Mucosa of stomach (tissue), 1 donor: ENCODE data around the gene S1PR5.
"Not testable (repeated sequence)": the region's sequence is repeated elsewhere in the genome, so short reads cannot be mapped to it uniquely, and the experiment has no call there.

Source experiments
- H3K27me3 ChIP-seq: one replicate; pipeline ENCODE4 v1.7.0; 2013; ENCODE audit warnings: mild to moderate bottlenecking, low read length; ENCODE audit not compliant: control insufficient read depth, insufficient read depth
- H3K36me3 ChIP-seq: one replicate; pipeline ENCODE4 v1.7.0; 2013; ENCODE audit warnings: low read length; ENCODE audit not compliant: control insufficient read depth, insufficient read depth
- H3K4me1 ChIP-seq: one replicate; pipeline ENCODE4 v1.7.0; 2013; ENCODE audit warnings: mild to moderate bottlenecking, low read length; ENCODE audit not compliant: control insufficient read depth, insufficient read depth
- H3K4me3 ChIP-seq: one replicate; pipeline ENCODE4 v1.7.0; 2013; ENCODE audit warnings: low read length
- H3K9ac ChIP-seq: one replicate; pipeline ENCODE4 v1.7.0; 2013; ENCODE audit warnings: mild to moderate bottlenecking, low read length, moderate library complexity
- H3K9me3 ChIP-seq: one replicate; pipeline ENCODE4 v1.7.0; 2013; ENCODE audit warnings: mild to moderate bottlenecking, low read length, moderate library complexity; ENCODE audit not compliant: control insufficient read depth
- donor health status: Pancreatic carcinoma.

The S1PR5 gene

DNA sequence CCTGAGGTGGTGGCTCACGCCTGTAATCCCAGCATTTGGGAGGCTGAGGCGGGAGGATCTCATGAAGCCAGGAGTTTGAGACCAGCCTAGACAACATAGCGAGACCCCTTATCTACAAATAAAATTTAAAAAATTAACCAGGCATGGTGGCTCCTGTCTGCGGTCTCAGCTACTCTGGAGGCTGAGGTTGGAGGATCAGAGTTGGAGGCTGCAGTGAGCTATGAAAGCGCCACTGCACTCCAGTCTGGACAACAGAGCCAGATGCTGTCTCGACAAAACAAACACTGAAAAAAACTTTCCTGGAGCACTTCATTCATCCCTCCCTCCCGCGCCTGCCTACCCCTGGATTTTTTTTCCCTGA is 25.8 kb upstream of the S1PR5 start:
- no peak overlapping the region for H3K4me3 ChIP-seq
- no peaks in the 10 kb centered on the region for H3K9me3 ChIP-seq
- peak overlapping the region; percentile 91 for H3K9ac ChIP-seq
- H3K27me3 ChIP-seq = no peaks in the 10 kb centered on the region
- peaks cover 6% of the 10 kb centered on the region for H3K4me1 ChIP-seq
- no peaks in the 10 kb centered on the region for H3K36me3 ChIP-seq

DNA sequence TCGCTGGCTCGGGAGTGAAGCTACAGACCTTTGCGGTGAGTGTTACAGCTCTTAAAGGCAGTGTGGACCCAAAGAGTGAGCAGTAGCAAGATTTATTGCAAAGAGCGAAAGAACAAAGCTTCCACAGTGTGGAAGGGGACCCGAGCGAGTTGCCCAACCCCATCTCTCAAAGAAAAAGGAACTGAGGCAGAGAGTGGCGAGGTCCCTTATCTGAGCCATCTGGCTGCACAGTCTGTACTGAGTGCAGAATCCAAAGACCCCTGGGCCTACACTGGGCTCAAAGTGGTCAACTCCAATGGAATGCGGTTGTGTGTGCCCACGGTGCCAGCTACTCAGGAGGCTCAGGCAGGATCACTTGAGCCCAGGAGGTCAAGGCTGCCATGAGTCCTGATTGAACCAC is 21.8 kb upstream of the S1PR5 start:
- H3K36me3 ChIP-seq, H3K9me3 ChIP-seq, H3K9ac ChIP-seq, H3K4me1 ChIP-seq, H3K4me3 ChIP-seq, H3K27me3 ChIP-seq: not testable (repeated sequence)

DNA sequence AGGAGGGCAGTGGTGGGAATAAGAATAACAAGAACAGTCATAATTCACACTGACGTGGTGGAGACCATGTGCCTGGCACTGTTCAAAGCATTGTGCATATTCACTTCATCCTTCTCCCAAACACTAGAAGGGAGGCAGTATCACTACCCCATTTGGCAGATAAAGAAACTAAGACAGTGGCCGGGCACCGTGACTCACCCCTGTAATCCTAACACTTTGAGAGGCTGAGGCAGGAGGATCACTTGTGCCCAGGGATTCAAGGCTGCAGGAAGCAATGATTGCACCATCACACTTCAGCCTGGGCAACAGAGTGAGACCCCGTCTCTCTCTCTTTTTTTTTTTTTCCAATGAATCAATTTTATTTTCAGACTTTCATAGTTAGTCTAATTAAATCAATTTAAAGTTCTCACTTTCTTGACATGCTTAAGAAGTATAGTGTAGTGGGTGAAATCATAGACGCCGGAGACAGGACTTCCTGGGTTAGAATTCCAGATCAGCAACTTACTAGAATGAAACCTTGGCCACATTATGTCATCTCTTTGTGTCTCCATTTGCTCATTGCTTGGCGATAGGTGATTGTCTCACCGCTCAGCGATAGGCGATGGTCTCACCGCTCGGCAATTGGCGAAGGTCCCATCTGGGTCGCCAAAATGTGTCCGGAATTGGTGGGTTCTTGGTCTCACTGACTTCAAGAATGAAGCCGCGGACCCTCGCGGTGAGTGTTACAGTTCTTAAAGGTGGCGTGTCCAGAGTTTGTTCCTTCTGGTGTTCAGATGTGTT is 21.1 kb upstream of the S1PR5 start:
- no peak overlapping the region for H3K9ac ChIP-seq
- H3K27me3 ChIP-seq = no peaks in the 10 kb centered on the region
- H3K36me3 ChIP-seq = no peaks in the 10 kb centered on the region
- H3K9me3 ChIP-seq = no peaks in the 10 kb centered on the region
- H3K4me1 ChIP-seq = no peaks in the 10 kb centered on the region
- no peak overlapping the region for H3K4me3 ChIP-seq

DNA sequence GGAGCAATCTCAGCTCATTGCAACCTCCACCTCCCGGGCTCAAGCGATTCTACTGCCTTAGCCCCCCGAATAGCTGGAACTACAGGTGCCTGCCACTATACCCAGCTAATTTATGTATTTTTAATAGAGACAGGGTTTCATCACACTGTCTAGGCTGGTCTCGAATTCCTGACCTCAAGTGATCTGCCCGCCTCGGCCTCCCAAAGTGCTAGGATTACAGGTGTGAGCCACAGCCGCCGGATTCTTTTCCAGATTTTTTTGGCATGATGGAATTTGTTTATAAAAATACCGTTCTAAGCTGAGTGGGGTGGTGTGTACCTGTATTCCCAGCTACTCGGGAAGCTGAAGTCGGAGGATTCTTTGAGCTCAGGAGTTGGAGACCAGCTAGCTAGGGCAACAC is 20.4 kb upstream of the S1PR5 start:
- Histone ChIP-seq H3K9ac (no peak overlapping the region), H3K4me1 (no peaks in the 10 kb centered on the region), H3K36me3 (no peaks in the 10 kb centered on the region), H3K27me3 (no peaks in the 10 kb centered on the region), H3K9me3 (no peaks in the 10 kb centered on the region), H3K4me3 (no peak overlapping the region)

DNA sequence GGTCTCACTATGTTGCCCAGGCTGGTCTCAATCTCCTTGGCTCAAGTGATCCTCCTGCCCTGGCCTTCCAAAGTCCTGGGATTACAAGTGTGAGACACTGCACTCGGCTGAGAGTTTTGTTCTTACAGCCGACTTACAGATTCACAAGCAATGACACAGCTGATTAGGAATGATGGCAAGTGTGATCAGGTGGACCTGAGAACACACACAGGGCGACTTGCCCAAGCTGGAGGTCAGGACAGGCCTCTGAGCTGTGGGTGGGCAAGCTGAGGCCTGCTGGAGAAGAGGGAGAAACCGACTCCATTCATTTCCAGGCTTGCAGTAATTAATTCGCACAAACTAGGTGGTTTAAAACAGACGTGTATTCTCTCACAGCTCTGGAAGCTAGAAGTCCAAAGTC is 18.4 kb upstream of the S1PR5 start:
- Histone ChIP-seq H3K4me3 (no peak overlapping the region), H3K4me1 (no peaks in the 10 kb centered on the region), H3K36me3 (no peaks in the 10 kb centered on the region), H3K27me3 (no peaks in the 10 kb centered on the region), H3K9ac (no peak overlapping the region), H3K9me3 (no peaks in the 10 kb centered on the region)

DNA sequence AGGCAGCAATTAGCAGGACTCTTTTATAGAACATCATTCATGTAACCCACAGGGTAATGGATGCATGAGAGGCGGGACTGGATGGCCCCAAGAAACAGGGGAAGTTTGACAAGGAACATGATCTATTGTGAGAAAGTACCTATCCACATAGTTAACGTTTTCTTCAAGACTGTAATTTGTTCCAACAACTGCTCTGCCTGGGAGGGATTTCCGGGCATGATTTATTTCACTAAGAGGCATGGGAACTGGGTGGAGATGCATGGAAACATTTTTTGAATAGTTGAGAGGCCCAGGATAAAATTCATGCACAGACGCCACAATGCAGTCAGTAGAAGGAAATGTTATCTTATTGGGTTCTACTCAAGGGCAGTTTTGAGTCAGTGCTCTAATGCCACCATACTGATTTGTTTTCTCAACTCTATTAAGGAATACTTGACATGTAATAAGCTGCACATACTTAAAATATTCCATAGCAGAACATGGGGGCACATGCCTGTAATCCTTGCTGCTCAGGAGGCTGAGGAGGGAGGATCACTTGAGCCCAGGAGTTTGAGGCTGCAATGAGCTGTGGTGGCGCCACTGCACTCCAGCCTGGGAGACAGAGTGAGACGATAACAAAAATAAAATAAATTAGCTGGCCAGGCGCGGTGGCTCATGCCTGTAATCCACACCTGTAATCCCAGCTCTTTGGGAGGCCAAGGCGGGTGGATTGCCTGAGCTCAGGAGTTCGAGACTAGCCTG is 16.6 kb upstream of the S1PR5 start:
- Histone ChIP-seq H3K9ac (no peak overlapping the region), H3K36me3 (no peaks in the 10 kb centered on the region), H3K27me3 (no peaks in the 10 kb centered on the region), H3K9me3 (no peaks in the 10 kb centered on the region), H3K4me3 (no peak overlapping the region), H3K4me1 (no peaks in the 10 kb centered on the region)

DNA sequence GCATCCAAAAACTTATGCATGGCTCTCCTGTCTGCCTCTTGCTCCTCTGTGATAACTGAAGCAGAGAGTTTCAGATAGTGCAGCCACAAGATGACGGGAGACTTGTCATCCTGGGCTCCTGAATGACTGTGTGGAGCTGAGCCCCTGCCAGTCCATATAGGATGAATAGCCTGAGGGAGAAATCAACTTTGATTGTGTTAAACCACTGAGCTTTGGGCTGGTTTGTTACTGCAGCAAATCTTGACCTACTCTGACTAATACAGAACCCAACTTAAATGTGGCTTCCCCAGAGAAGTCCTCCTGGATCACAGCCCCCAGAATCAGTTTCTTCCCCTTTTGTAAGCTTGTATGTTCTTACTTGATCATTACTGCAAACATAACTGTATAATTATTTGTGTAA is 15.2 kb upstream of the S1PR5 start:
- Histone ChIP-seq H3K4me3 (no peak overlapping the region), H3K9ac (no peak overlapping the region), H3K4me1 (no peaks in the 10 kb centered on the region), H3K36me3 (no peaks in the 10 kb centered on the region), H3K27me3 (no peaks in the 10 kb centered on the region), H3K9me3 (no peaks in the 10 kb centered on the region)

DNA sequence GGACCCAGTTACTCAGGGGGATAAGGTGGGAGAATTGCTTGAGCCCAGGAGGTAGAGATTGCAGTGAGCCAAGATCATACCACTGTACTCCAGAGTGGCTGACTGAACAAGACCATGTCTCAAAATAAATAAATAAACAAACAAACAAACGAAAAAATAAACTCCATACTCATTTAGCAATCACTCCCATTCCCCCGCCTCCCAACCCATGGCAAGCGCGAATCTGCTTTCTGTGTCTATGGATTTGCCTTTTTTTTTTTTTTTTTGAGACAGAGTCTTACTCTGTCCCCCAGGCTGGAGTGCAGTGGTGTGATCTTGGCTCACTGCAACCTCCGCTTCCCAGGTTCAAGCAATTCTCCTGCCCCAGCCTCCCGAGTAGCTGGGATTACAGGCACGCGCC is 9.6 kb upstream of the S1PR5 start:
- H3K9ac ChIP-seq, H3K4me1 ChIP-seq, H3K4me3 ChIP-seq, H3K36me3 ChIP-seq, H3K9me3 ChIP-seq: not testable (repeated sequence)
- peaks cover 12% of the 10 kb centered on the region for H3K27me3 ChIP-seq

DNA sequence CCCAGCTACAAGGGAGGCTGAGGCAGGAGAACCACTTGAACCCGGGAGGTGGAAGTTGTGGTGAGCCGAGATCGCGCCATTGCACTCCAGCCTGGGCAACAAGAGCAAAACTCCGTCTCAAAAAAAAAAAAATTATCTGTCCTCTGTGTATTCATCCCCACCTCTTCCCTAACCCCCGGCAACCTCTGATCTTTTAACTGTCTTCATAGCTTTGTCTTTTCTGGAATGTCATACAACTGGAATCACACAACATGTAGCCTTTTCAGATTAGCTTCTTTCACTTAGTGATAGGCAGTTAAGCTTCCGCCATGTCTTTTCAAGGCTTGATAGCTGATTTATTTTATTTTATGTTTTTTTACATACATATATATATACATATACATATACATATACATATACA is 8.4 kb upstream of the S1PR5 start:
- H3K27me3 ChIP-seq = peaks cover 12% of the 10 kb centered on the region
- H3K4me1 ChIP-seq = no peaks in the 10 kb centered on the region
- H3K9ac ChIP-seq = no peak overlapping the region
- H3K36me3 ChIP-seq = no peaks in the 10 kb centered on the region
- H3K9me3 ChIP-seq = no peaks in the 10 kb centered on the region
- no peak overlapping the region for H3K4me3 ChIP-seq

DNA sequence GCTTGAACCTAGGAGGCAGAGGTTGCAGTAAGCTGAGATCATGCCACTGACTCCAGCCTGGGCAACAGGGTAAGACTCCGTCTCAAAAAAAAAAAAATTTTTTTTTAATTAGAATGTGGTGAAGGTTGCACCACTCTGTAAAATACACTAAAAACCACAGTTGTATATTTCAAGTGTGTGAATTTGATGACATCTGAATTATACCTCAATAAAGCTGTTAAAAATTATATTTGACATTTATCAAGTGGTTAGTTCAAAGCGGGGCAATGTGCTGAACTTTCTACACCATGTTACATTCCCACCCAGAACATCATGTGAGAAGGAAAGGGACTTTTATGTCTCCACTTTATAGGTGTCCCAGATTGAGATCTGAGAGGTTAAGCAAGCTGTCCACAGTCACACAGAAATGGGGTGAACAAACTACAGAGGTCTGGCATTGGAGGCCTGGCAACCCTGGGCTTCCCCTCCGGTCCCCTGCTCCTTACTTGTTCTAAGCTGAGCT is 5.9 kb upstream of the S1PR5 start:
- H3K4me1 ChIP-seq = peaks cover 2% of the 10 kb centered on the region
- H3K27me3 ChIP-seq = peaks cover 33% of the 10 kb centered on the region
- no peak overlapping the region for H3K4me3 ChIP-seq
- H3K9ac ChIP-seq = no peak overlapping the region
- H3K9me3 ChIP-seq = no peaks in the 10 kb centered on the region
- no peaks in the 10 kb centered on the region for H3K36me3 ChIP-seq

DNA sequence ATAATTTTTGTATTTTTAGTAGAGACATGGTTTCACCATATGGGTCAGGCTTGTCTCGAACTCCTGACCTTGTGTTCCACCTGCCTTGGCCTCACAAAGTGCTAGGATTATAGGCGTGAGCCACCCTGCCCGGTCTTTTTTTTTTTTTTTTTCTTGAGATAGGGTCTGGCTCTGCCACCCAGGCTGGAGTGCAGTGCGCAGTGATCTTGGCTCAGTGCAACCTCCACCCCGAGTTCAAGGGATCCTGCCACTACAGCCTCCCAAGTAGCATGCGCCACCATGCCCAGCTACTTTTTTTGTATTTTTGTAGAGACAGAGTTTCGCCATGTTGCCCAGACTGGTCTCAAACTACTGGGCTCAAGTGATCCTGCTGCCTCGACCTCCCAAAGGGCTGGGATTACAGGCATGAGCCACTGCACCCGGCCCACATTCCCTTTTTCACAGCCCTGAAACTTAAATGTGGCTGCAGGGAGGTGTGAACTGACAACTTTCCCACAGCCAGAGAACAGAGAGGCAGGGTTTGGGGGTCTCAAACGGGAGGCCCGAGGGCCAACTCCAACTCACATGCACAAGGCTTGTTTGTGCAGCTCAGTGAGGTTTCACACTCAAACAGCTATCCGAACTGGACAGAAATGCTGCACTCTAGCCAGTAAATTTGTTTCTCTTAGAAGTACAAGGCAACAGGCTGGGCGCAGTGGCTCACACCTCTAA is 4.4 kb upstream of the S1PR5 start:
- no peaks in the 10 kb centered on the region for H3K9me3 ChIP-seq
- no peak overlapping the region for H3K4me3 ChIP-seq

DNA sequence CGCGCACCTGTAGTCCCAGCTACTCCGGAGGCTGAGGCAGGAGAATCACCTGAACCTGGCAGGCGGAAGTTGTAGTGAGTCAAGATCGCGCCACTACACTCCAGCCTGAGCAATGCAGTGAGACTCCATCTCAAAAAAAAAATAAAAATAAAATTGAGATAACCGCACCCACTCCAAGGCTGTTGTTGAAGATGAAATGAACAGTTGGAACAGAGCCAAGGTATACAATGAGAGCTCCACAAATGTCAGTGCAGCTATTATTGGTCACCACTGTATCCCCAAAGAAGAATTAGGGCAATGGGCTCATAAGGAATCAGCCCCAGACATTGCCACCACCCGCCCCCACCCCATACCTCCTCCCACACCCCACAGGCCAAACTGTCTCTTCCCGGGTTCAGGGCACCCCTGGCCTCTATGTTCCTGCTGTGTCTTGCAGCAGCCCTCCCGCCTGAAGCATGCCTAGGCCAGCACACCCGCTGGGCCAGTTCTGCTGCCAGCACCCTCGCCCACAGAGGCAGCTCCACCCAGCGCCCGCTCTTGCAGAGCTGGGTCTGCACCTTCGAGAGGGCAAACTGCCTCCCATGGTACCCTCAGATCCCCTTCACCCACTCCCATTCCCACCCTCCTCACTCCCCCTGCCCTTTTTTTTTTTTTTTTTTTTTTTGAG is 3.5 kb upstream of the S1PR5 start:
- peaks cover 57% of the 10 kb centered on the region for H3K27me3 ChIP-seq
- peaks cover 13% of the 10 kb centered on the region for H3K4me1 ChIP-seq
- no peak overlapping the region for H3K9ac ChIP-seq
- no peaks in the 10 kb centered on the region for H3K9me3 ChIP-seq
- H3K4me3 ChIP-seq = no peak overlapping the region
- H3K36me3 ChIP-seq = no peaks in the 10 kb centered on the region

More for the DNA sequence above, 4.4 kb upstream of the S1PR5 start:
- H3K9ac ChIP-seq = no peak overlapping the region
- H3K27me3 ChIP-seq = peaks cover 48% of the 10 kb centered on the region
- H3K36me3 ChIP-seq = no peaks in the 10 kb centered on the region
- peaks cover 13% of the 10 kb centered on the region for H3K4me1 ChIP-seq
